ENCODE measurements around the gene FAM156A. TPM values are rescaled to one million over a fixed set of nuclear protein-coding genes. Genes with fewer than 3 reads are reported as not detected.
A peak's percentile ranks its signal among the peaks of the same experiment; 100 is the strongest.

Gene FAM156A
- total and polyA plus RNA-seq, 2 of the 8 experiments (the other 6 are each of a cell fraction or from before 2014, with no cell fraction given): 11.7 to 13.6 TPM

GRCh38 chrX:52979993-52980392, 21.7 kb upstream of the FAM156A start:
- Histone ChIP-seq H3K4me1 (replicated peaks in 1 of 4; ENCODE audit: control insufficient read depth in 3 of 4, insufficient read depth in 4 of 4, low read length in 3 of 4) (peaks cover 0 to 5% (median under 1%) of the 10 kb centered on the region in 4 experiments; a peak in 2 of 7 replicates), H2BK120ac (replicated peaks; ENCODE audit: low read depth, low read length) (no peak overlapping the region), H3K14ac (ENCODE audit: insufficient read length) (no peak overlapping the region), H3K23me2 (ENCODE audit: low read depth, low read length) (no peaks in the 10 kb centered on the region), H3K27ac (ENCODE audit: low read depth, low read length) (no peak overlapping the region), H4K91ac (replicated peaks; ENCODE audit: insufficient read length, low read length) (no peak overlapping the region), H3K79me1 (ENCODE audit: low read depth, low read length) (no peaks in the 10 kb centered on the region), H2BK15ac (ENCODE audit: low read length) (no peak overlapping the region), H4K20me1 (replicated peaks in 1 of 2; ENCODE audit: control insufficient read depth in 1 of 2, insufficient read depth in 2 of 2, low read length in 2 of 2) (no peaks in the 10 kb centered on the region), H3K9ac (replicated peaks in 1 of 4; ENCODE audit: extremely low read depth in 1 of 4, low read depth in 3 of 4, low read length in 3 of 4) (no peak overlapping the region), H4K8ac (ENCODE audit: extremely low read depth, insufficient read depth, low read length) (no peak overlapping the region), H3K18ac (ENCODE audit: extremely low read depth, low read length) (no peak overlapping the region), H3K4me3 (ENCODE audit: extremely low read depth in 1 of 4, insufficient read depth in 2 of 4, low read depth in 3 of 4, low read length in 4 of 4) (no peak overlapping the region), H2BK20ac (ENCODE audit: low read length) (no peak overlapping the region), H2BK5ac (ENCODE audit: low read depth, low read length) (no peak overlapping the region), H3K4me2 (ENCODE audit: insufficient read depth in 1 of 2, low read depth in 2 of 2, low read length in 2 of 2) (0 out of 4 replicates have a peak overlapping the region, but pooled peaks of 1 of the 2 experiments have one; percentile 13), H3K79me2 (ENCODE audit: control insufficient read depth in 1 of 2, insufficient read depth in 2 of 2, low read length in 2 of 2) (no peaks in the 10 kb centered on the region; a peak in 1 of 4 replicates), H3K9me3 (ENCODE audit: insufficient read depth in 2 of 2, low read depth in 1 of 2, low read length in 1 of 2) (no peaks in the 10 kb centered on the region), H3K23ac (ENCODE audit: insufficient read length) (no peak overlapping the region), H3K56ac (replicated peaks; ENCODE audit: insufficient read length, low read depth, low read length) (no peak overlapping the region), H2BK12ac (ENCODE audit: low read depth, low read length) (no peak overlapping the region), H4K5ac (ENCODE audit: insufficient read length, low read depth, low read length) (no peak overlapping the region), H3K36me3 (ENCODE audit: control insufficient read depth in 2 of 4, insufficient read depth in 4 of 4, low read length in 3 of 4) (no peaks in the 10 kb centered on the region), H2AK5ac (ENCODE audit: low read depth, low read length) (no peak overlapping the region), H3K4ac (replicated peaks; ENCODE audit: insufficient read length, low read depth, low read length) (no peak overlapping the region), H3K27me3 (replicated peaks in 1 of 4; ENCODE audit: control insufficient read depth in 3 of 4, extremely low read depth in 1 of 4, insufficient read depth in 3 of 4, low read length in 3 of 4) (no peaks in the 10 kb centered on the region), H2AFZ (ENCODE audit: low read length) (no peak overlapping the region)
- ChIA-PET POLR2A (ENCODE audit: partially characterized antibody) (no interaction called here), CTCF (ENCODE audit: partially characterized antibody) (interaction anchor here (1.6 kb wide), 1 partner anchor 10 kb away, joined by 8 read pairs; no protein-coding TSS in a partner anchor)
- TF ChIP-seq TBP (IDR thresholded peaks at IDR 0.05; ENCODE audit: low read depth, low read length): no peak
- no peak for TF ChIP-seq E2F6 (IDR thresholded peaks at IDR 0.05)
- no peak for TF ChIP-seq SAP30 (IDR thresholded peaks at IDR 0.05; ENCODE audit: insufficient read depth, insufficient replicate concordance, low read length)
- no peak for TF ChIP-seq CHD2 (IDR thresholded peaks at IDR 0.05; ENCODE audit: low read length)
- TF ChIP-seq SRF (IDR thresholded peaks at IDR 0.05; ENCODE audit: low read depth, low read length): no peak
- no peak for TF ChIP-seq BRCA1 (IDR thresholded peaks at IDR 0.05; ENCODE audit: low read depth, low read length)
- no peak for TF ChIP-seq CTBP2 (IDR thresholded peaks at IDR 0.05; ENCODE audit: borderline replicate concordance, insufficient read depth, insufficient read length, low read length)
- TF ChIP-seq ASH2L (IDR thresholded peaks at IDR 0.05; ENCODE audit: low read length): no peak
- no peak for TF ChIP-seq RNF2 (IDR thresholded peaks at IDR 0.05; ENCODE audit: borderline replicate concordance, low read depth, low read length, missing control alignments, poor library complexity, severe bottlenecking)
- TF ChIP-seq POLR2AphosphoS5 (IDR thresholded peaks at IDR 0.05; ENCODE audit: low read depth, low read length): no peak
- DNase-seq (ENCODE audit: low read depth in 1 of 2, low spot score in 2 of 2) (no peak), FAIRE-seq (no peak)
- WGBS, 2 experiments (ENCODE audit: extremely low coverage in 1 of 2, insufficient coverage in 1 of 2, insufficient read length in 1 of 2, insufficient replicate concordance in 2 of 2, low coverage in 1 of 2, low lambda C conversion rate in 2 of 2, missing lambda C conversion rate in 1 of 2): 81% methylated on average over 4 of the region's 4 CpGs; no CpG with 5 or more reads in 1 of the 2 experiments
